ENCODE measurements around the gene ADARB2.
"Not testable (repeated sequence)": the region's sequence is repeated elsewhere in the genome, so short reads cannot be mapped to it uniquely, and the experiment has no call there.

ADARB2 gene

DNA sequence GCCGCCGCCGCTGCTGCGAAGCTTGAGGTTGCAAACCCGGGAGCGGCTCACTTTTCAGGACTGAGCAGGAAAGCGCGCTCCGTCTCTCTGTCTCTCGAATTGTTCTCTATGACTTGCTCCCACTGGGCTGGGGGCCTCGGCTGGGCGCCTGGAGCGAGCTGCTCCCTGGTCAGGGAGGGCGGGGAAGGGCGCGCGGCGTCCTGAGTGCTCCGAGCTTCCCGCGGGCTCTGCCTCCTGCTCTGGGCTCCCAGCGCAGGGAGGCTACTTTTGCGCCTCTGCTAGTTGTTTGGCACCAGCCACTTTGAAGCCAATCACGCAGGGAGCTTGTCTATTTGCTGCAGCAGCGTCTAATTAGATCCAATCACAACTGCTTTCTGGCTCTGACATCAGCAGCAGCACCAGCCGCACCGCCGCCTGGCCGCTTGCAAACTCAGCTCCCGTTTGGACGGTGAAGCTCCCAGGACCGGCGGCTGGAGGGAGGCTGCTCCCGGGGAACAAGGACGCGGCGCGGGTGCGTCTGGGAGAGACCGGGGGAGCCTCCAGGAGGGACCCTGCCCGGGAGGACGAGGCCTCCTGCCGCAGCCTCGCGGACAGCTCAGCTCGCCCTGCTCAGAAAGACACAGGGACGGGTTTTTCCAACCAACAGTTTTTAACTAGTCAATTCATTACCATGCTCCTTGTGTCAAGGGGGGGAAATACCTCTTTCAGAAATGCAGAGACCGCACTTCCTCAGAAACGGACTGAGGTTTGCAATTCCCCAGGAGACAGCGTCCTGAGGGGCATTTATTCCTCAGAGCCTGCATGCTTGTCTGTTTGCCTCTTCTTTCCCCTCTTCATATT lies at the start of gene ADARB2:
ADARB2 (minus strand) TSS at position 304 of the 840 bp plus-strand sequence.
- no peak for DNase-seq (ENCODE audit: extremely low read depth, low read depth)
- TF ChIP-seq, protein P1, sequence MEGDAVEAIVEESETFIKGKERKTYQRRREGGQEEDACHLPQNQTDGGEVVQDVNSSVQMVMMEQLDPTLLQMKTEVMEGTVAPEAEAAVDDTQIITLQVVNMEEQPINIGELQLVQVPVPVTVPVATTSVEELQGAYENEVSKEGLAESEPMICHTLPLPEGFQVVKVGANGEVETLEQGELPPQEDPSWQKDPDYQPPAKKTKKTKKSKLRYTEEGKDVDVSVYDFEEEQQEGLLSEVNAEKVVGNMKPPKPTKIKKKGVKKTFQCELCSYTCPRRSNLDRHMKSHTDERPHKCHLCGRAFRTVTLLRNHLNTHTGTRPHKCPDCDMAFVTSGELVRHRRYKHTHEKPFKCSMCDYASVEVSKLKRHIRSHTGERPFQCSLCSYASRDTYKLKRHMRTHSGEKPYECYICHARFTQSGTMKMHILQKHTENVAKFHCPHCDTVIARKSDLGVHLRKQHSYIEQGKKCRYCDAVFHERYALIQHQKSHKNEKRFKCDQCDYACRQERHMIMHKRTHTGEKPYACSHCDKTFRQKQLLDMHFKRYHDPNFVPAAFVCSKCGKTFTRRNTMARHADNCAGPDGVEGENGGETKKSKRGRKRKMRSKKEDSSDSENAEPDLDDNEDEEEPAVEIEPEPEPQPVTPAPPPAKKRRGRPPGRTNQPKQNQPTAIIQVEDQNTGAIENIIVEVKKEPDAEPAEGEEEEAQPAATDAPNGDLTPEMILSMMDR (IDR thresholded peaks at IDR 0.05; ENCODE audit: low read depth, low read length) = no peak

DNA sequence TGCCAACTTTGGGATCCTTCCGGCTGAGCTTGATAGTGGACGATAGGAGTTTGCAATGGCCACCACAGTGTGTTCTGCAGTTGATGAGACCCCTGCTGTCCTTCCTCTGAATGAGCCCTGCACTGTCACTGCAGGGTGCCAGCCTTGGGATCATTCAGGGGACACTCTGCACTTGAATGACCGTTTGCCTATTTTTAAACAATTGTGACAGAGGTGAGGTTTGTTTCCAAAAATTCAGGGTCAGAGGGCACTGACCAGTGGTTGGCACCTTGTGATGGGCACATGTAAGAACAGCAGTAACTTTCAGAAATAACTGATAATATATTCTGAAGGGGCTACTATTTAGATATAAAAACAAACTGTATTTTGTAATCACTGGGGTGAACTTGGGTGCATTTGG lies 48.5 kb upstream of the ADARB2 start:
- TF ChIP-seq, protein P1 (IDR thresholded peaks at IDR 0.05; ENCODE audit: low read depth, low read length) = no peak
- DNase-seq (ENCODE audit: extremely low read depth, low read depth) = no peak

- no peak for DNase-seq (ENCODE audit: extremely low read depth, low read depth)
Measured at GRCh38 chr10:1782841-1783240, 45.5 kb upstream of the ADARB2 start.

GRCh38 chr10:1779796-1780195 lies 42.5 kb upstream of the ADARB2 start:
- DNase-seq (ENCODE audit: extremely low read depth, low read depth) = no peak
- TF ChIP-seq, protein P1 (IDR thresholded peaks at IDR 0.05; ENCODE audit: low read depth, low read length) = no peak

More at GRCh38 chr10:1782841-1783240, 45.5 kb upstream of the ADARB2 start:
- TF ChIP-seq, protein P1 (IDR thresholded peaks at IDR 0.05; ENCODE audit: low read depth, low read length) = no peak

GRCh38 chr10:1778375-1778969 lies 41.1 kb upstream of the ADARB2 start:
- TF ChIP-seq, protein P1 (IDR thresholded peaks at IDR 0.05; ENCODE audit: low read depth, low read length) = no peak
- no peak for DNase-seq (ENCODE audit: extremely low read depth, low read depth)

DNA sequence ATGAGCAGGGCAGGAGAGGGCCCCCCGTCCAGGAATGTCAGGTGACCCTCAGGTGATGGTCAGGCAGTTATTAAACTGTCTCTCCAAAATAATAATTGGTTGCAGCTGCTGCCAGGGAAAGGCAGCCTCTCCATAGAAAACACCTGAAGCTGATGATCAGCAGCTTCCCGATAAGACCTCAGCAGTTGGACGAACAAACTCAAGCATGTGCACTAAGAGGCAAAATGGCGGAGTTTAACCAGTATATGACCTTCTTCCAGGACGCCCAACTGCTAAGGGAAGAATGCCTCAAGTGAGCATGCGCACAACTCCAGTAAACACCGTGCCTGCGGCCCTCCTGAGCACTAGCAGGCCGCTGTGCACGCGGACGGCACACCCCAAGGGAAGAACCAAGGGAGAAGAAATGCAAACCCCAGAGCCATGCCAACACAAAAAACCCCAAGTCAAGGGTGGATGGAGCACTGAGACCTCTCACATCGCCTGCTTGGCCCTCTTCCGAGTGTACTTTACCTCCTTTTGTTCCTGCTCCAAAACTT lies 38.9 kb upstream of the ADARB2 start:
- no peak for DNase-seq (ENCODE audit: extremely low read depth, low read depth)
- TF ChIP-seq, protein P1 (IDR thresholded peaks at IDR 0.05; ENCODE audit: low read depth, low read length) = no peak

DNA sequence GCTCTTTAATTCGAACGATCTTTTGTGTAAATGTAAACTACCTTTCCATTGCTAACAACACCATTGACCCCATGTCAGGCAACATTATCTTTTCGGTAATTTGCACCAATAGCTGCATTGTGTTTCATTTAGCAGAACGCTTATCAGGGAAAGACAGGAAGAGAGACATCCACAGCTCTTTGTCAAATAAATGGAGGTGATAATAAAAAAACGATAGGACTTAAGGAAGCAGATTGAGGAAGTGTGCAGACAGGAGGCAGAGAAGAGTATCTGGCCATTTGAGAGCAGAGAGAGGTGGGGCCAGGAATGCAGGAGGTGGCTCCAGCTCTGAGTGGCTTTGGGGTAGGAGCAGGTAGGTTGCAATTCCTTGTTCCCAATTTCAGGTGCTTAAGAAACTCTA lies 37.5 kb upstream of the ADARB2 start:
- TF ChIP-seq, protein P1 (IDR thresholded peaks at IDR 0.05; ENCODE audit: low read depth, low read length) = no peak
- no peak for DNase-seq (ENCODE audit: extremely low read depth, low read depth)

GRCh38 chr10:1773204-1773603 lies 35.9 kb upstream of the ADARB2 start:
- DNase-seq (ENCODE audit: extremely low read depth, low read depth) = not testable (repeated sequence)
